AG04449 (cell line): ENCODE data around the gene MYOT.

Experiments
- CTCF ChIA-PET: fragments of 350-600 bp; formaldehyde crosslinking; extraction: SDS; loops from one replicate; lab custom pipeline; 2021; ENCODE audit warnings: antibody characterized with exemption; lab: Yijun Ruan, JAX
- POLR2A ChIA-PET: fragments of 400-600, 350-600 bp; formaldehyde crosslinking; extraction: SDS; loops from one replicate; lab custom pipeline; 2020; ENCODE audit warnings: antibody characterized with exemption, inconsistent platforms; lab: Yijun Ruan, JAX
- DNase-seq: peaks from one replicate; pipeline ENCODE4 v3.0.0-alpha.2; 2010; ENCODE audit warnings: low read depth, low spot score
- H3K4me3 ChIP-seq: 2 replicates; pipeline ENCODE4 v1.5.1; 2011; ENCODE audit warnings: low read depth, mild to moderate bottlenecking, control low read depth, low read length
- CTCF ChIP-seq: IDR thresholded peaks from one replicate; pipeline ENCODE4 v1.5.1; 2011; ENCODE audit warnings: mild to moderate bottlenecking, moderate library complexity, low read length, control low read depth, inconsistent platforms; ENCODE audit not compliant: insufficient read depth; ENCODE audit errors: missing control alignments

The MYOT gene

GRCh38 chr5:137871571-137871970 lies 3.9 kb downstream of the MYOT start:
- DNase-seq, result no peak
- no peak overlapping the region for H3K4me3 ChIP-seq
- POLR2A ChIA-PET, result no interaction called here
- CTCF ChIA-PET, result interaction anchor here (1.7 kb wide), 1 partner anchor 17 kb away, joined by 6 read pairs; the partner anchor contains the start of gene PKD2L2
- TF ChIP-seq CTCF, result no peak

DNA sequence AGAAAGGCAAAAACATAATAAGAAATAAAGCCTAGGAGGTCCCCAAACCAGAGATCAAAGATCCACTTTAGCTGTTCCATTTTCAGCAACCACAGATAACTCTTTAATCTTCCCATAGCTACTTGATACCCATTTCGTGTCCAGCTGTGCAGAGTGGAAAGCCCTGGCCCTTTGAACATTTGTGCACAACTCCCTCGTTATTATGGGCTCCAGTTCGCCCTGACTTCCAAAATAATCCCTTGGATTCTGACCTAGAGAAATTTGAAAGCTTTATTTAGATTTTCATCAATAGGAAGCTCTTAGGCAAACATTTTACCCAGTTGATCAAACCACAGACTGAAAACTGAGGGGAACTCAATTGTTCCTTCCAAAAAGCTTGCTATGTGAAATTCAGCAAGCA lies 4.8 kb downstream of the MYOT start:
- no peak overlapping the region for H3K4me3 ChIP-seq
- TF ChIP-seq CTCF, result no peak
- DNase-seq, result no peak
- ChIA-PET CTCF (interaction anchor here (1.5 to 1.7 kb wide), 2 partner anchors 16 to 93 kb away, joined by 5 to 6 read pairs; partner anchors contain the start of gene PKD2L2), POLR2A (no interaction called here)

DNA sequence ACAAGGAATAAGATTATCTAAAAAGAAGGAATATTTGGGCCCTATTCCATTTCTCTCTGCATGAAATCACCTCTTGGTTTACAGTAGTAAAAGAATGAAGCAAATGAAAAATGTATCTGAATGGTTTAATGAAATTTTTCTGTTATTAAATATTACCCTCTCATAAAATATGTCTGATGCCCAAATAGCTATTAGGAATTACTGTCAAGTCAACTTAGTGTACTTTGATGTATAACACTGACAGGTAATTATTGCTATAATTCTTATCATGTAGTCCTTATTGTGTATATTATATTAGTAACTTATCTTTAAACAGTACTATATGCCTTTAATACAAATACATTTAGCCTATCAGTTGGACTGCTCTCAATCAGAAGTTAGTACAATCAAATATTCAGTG lies 8.4 kb downstream of the MYOT start:
- ChIA-PET POLR2A (no interaction called here), CTCF (no interaction called here)

GRCh38 chr5:137880313-137880712 lies 12.7 kb downstream of the MYOT start:
- CTCF ChIA-PET, result interaction anchor here (1.2 kb wide), 1 partner anchor 58 kb away, joined by 3 read pairs; no protein-coding TSS in a partner anchor
- TF ChIP-seq CTCF, result no peak
- DNase-seq, result no peak
- POLR2A ChIA-PET, result interaction anchor here (1.5 kb wide), 1 partner anchor 9 kb away, joined by 6 read pairs; the partner anchor contains the start of gene PKD2L2
- no peak overlapping the region for H3K4me3 ChIP-seq

More for the DNA sequence above, 8.4 kb downstream of the MYOT start:
- DNase-seq, result no peak
- no peak overlapping the region for H3K4me3 ChIP-seq
- TF ChIP-seq CTCF, result no peak

GRCh38 chr5:137887831-137888230 lies 20.2 kb downstream of the MYOT start:
- DNase-seq, result no peak
- no peak for TF ChIP-seq CTCF
- CTCF ChIA-PET, result interaction anchor here (1.9 kb wide), 1 partner anchor 16 kb away, joined by 6 read pairs; no protein-coding TSS in a partner anchor
- POLR2A ChIA-PET, result no interaction called here
- H3K4me3 ChIP-seq, result no peak overlapping the region

DNA sequence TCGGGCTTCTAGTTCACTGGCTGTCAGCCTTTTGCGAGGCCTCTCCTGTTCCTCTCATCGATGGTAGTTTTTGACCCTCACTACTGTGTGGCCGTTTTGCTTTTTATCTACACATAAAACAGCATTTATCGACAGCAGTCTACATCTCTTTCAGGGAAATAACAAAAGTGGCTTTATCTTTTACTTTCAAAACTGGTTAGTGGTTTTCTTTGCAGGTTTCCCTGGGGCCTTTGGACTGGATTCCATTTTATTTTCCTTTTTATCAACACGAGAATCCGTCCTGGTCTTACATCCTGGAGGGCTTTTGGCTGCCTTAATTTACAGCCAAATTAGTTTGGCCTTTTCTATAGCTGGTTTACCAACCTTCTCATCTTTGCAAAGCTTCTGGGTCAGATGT lies 20.8 kb downstream of the MYOT start:
- CTCF ChIA-PET, result interaction anchor here (1.3 to 1.9 kb wide), 2 partner anchors 10 to 17 kb away, joined by 4 to 6 read pairs; no protein-coding TSS in a partner anchor
- H3K4me3 ChIP-seq, result no peak overlapping the region

More for the DNA sequence above, 20.8 kb downstream of the MYOT start:
- POLR2A ChIA-PET, result interaction anchor here (1.5 kb wide), 1 partner anchor 8 kb away, joined by 6 read pairs; no protein-coding TSS in a partner anchor
- no peak for DNase-seq
- TF ChIP-seq CTCF, result no peak
